SK-N-MC (cell line): ENCODE data around the gene LGALS7B.
"Not testable (repeated sequence)": the region's sequence is repeated elsewhere in the genome, so short reads cannot be mapped to it uniquely, and the experiment has no call there.

Experiments
- DNase-seq: peaks from one replicate; pipeline ENCODE4 v3.0.0-alpha.2; 2011; ENCODE audit warnings: low read depth, low spot score
- H3K27ac ChIP-seq: fragments of 200-600 bp; sonication (generic); 2 replicates; pipeline ENCODE4 v1.5.1; 2016; ENCODE audit warnings: mixed run types
- H3K36me3 ChIP-seq: fragments of 200-600 bp; sonication (generic); 2 replicates; pipeline ENCODE4 v1.6.1; 2017; ENCODE audit warnings: antibody characterized with exemption, low read length, mixed read lengths; ENCODE audit not compliant: insufficient read depth
- H3K4me3 ChIP-seq: fragments of 200-600 bp; sonication (generic); 2 replicates; pipeline ENCODE4 v1.5.1; 2016
- H3K9ac ChIP-seq: fragments of 200-600 bp; sonication (generic); 2 replicates; pipeline ENCODE4 v1.8.0; 2017; ENCODE audit warnings: mixed run types, mixed read lengths; ENCODE audit not compliant: insufficient read length
- H3K9me3 ChIP-seq: fragments of 200-600 bp; sonication (generic); 2 replicates; pipeline ENCODE4 v1.6.1; 2017; ENCODE audit warnings: low read depth, mild to moderate bottlenecking, antibody characterized with exemption, low read length, moderate library complexity, mixed read lengths
- EZH2 ChIP-seq: fragments of 200-600 bp; sonication (generic); IDR thresholded peaks from one replicate; pipeline ENCODE4 v1.6.1; 2017; ENCODE audit warnings: antibody characterized with exemption
- FOXP2 ChIP-seq: optimal IDR thresholded peaks from 2 replicates; pipeline ENCODE3; 2011; ENCODE audit warnings: mild to moderate bottlenecking, moderate library complexity; ENCODE audit not compliant: insufficient read depth; ENCODE audit errors: extremely low read length, control extremely low read depth
- POLR2AphosphoS5 ChIP-seq: IDR thresholded peaks from 2 replicates; pipeline ENCODE4 v1.6.1; 2012; ENCODE audit warnings: mild to moderate bottlenecking, low read depth, low read length, borderline replicate concordance

Gene LGALS7B

DNA sequence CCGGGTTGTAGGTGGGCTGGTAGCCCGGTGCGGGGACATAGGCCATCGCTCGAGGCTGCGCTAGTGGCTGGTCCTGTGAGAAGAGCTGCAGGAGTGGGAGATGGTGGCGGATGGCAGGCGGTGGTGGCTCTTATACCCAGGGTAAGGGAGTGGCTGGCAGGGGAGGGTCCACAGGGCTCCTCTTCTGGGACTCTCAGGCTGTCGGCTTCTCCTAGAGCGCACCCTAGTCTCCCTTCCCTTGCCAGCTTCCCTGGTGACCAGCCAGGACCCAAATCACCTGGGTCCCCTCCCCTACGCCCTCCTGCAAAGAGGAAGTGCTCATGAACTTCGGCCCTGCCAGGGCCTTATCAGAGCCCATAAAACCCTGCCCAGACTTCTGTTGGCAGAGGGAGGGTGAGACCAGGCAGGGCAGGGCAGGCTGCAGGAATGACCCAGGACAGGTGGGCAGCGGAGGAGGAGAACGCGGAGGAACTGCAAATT is 23.9 kb downstream of the LGALS7B start, which contains the start of gene LGALS4:
TSS of gene LGALS4 (minus strand) at position 105 of the 480 bp plus-strand sequence. CDS start at position 46, 59 bp downstream.
- no peak within 1 kb of the TSS for H3K4me3 ChIP-seq
- H3K9me3 ChIP-seq = no peaks in the 10 kb centered on the region
- DNase-seq = no peak
- TF ChIP-seq FOXP2 (no peak), EZH2 (no peak), POLR2AphosphoS5 (no peak)
- no peak within 1 kb of the TSS for H3K27ac ChIP-seq
- H3K9ac ChIP-seq = no peak within 1 kb of the TSS
- H3K36me3 ChIP-seq = no peaks in the 10 kb centered on the region; the same call in 1 of the 2 replicates

DNA sequence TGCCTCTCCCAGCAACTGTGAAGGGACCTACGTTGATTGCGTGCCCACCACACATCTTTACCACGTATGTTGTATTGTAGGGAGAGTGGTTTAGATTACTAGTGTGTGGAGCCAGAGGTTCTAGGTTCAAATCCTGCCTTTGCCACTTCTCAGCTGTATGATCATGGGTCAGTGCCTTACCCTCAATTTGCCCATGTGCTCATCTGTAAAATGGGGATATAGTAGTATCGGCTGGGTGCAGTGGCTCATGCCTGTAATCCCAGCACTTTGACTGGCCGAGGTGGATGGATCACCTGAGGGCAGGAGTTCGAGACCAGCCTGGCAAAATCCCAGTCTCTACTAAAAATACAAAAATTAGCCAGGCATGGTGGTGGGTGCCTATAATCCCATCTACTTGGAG is 24.3 kb downstream of the LGALS7B start:
- Histone ChIP-seq H3K9ac (no peak overlapping the region), H3K36me3 (no peaks in the 10 kb centered on the region; the same call in 1 of the 2 replicates), H3K9me3 (no peaks in the 10 kb centered on the region), H3K4me3 (no peak overlapping the region), H3K27ac (no peak overlapping the region)
- no peak for TF ChIP-seq EZH2
- TF ChIP-seq POLR2AphosphoS5 = no peak
- no peak for TF ChIP-seq FOXP2
- DNase-seq = no peak

DNA sequence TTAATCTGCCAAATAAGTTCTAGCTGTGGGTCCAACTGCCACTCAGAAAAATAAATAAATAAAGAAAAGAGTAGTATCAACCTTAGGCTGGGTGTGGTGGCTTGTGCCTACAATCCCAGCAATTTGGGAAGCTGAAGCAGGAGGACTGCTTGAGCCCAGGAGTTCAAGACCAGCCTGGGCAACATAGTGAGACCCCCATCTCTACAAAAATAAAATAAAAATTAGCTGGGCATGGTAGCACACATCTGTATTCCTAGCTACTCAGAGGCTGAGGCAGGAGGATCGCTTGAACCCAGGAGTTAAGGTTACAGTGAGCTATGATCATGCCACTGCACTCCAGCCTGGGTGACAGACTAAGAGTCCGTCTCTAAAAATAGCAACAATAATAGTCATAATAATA is 24.9 kb downstream of the LGALS7B start:
- H3K27ac ChIP-seq, H3K9me3 ChIP-seq, DNase-seq, H3K9ac ChIP-seq, H3K36me3 ChIP-seq, H3K4me3 ChIP-seq: not testable (repeated sequence)

DNA sequence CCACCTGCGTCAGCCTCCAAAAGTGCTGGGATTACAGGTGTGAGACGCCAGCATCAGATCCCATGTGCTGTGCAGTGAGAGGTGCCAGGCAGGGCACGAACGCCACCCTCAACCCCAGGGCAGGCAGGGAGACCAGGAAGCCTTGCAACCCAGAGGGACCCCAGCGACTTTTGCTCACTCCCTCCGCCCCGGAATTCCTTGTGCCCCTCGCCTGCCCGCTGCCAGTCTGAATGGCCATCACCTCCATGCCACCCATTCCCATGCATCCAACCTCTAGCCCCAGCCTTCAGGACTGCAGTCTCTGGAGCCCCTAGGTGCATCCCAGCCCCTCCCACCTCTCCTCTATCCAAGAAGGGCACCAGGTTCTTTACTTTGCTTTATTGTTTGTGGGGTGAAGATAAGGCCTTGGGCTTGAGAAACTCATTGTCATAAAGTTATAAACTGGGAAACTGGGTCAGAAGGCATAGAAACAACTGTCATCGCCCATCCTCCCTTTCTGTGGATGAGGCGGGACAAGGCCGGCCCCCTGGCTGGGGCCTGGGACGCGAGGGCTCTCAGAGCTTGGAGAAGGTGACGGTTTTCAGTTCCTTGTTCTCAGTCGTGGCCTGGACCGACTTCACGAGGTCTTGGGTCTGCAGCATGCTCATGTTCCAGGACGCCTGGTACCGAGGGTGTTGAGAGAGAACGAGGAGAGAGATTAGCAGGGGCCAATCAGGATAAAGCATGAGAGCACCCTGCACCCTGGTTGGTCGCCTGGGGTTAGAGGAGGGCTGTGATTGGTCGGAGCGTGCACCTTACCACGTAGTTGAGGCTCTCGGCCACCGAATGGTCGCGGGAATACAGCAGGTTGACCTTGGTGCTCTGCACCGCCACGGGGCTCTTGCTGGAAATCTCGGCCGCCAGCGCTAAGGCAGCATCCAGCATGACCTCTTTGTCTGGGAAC is 26.3 kb downstream of the LGALS7B start:
- H3K9ac ChIP-seq = no peak overlapping the region
- DNase-seq = no peak
- TF ChIP-seq POLR2AphosphoS5 (no peak), FOXP2 (no peak), EZH2 (no peak)
- no peaks in the 10 kb centered on the region; the same call in 1 of the 2 replicates for H3K36me3 ChIP-seq
- H3K4me3 ChIP-seq = no peak overlapping the region
- H3K27ac ChIP-seq = no peak overlapping the region
- no peaks in the 10 kb centered on the region for H3K9me3 ChIP-seq

DNA sequence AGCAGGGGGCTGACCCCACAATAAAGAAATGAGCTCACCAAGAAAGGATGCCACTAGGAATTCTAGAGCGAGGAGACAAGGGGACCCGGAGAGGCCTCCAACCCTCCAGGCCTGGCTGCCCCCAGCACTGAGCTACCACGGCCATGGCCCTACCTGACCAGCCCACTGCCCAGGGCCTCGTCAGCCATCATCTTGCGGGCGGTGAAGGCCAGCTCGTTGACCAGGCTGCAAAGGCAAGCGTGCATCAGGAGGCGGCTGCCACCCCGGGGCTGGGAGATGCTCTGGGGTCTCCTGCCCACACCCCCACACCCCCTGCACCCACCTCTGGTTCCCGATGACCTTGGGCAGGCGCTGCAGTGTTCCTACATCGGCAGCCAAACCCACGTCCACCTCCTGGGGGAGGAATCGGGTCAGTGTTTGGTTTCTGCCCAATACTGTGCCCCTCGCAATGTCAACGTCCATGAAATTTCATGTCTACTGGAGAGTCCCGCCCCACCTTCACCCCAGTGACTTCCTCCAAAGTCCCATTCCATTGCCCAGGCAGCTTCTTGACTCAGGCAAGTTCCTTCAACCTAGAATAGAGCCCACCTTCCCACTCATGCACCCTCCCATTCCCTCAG is 27.2 kb downstream of the LGALS7B start:
- no peak for TF ChIP-seq EZH2
- no peak for TF ChIP-seq FOXP2
- no peak for TF ChIP-seq POLR2AphosphoS5
- no peaks in the 10 kb centered on the region; the same call in 1 of the 2 replicates for H3K36me3 ChIP-seq
- no peak overlapping the region for H3K9ac ChIP-seq
- no peak for DNase-seq
- no peak overlapping the region for H3K4me3 ChIP-seq
- no peaks in the 10 kb centered on the region for H3K9me3 ChIP-seq
- no peak overlapping the region for H3K27ac ChIP-seq

DNA sequence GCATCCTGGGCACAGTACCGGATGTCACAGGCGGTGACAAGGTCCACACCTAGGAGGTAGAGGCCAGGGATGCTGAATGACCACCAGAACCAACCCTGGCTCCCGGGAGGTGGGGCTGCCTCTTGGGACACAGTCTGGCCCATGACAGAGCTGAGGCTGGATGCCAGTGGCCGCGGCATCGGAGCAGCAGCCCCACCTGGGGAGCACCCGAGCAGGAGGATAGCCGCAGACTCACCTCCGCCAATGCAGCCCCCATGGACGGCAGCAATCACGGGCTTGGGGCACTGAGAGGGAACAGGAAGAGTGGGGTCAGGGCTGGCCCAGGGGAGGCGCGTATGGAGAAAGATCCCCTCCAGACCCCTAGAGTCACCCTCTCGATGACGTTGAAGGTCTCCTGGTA is 28.1 kb downstream of the LGALS7B start:
- no peaks in the 10 kb centered on the region; the same call in 1 of the 2 replicates for H3K36me3 ChIP-seq

DNA sequence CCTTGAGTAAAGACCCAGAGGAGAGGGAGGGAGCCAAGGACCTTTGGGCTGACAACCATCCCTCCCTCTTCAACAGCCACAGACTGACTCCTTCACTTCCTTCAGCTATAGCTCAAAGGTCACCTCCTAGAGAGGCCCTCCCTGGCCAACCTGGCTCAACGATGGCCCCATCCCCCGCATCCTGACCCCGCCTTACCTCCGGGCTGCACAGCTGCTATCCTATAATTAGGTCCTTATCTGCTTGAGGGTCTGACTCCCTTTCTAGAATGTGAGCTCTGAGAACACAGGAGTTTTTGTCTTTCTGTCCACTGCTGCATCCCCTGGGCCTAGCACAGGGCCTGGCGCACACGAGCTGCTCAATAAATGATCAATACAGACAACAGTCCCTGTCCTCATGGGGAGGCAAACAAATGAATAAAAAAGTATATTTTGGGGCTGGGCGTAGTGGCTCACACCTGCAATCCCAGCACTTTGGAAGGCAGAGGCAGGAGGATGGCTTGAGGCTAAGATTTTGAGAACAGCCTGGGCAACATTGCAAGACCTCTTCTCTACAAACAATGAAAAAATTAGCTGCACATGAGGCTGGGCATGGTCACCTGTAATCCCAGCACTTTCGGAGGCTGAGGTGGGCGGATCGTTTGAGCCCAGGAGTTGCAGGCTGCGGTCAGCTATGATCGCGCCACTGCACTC is 30.4 kb downstream of the LGALS7B start:
- H3K9me3 ChIP-seq = no peaks in the 10 kb centered on the region
- H3K4me3 ChIP-seq = no peak overlapping the region
- no peak for TF ChIP-seq FOXP2
- no peak for TF ChIP-seq EZH2
- TF ChIP-seq POLR2AphosphoS5 = no peak
- H3K9ac ChIP-seq = no peak overlapping the region
- no peak for DNase-seq
- peaks cover 3% of the 10 kb centered on the region; the same call in 1 of the 2 replicates for H3K36me3 ChIP-seq
- H3K27ac ChIP-seq = no peak overlapping the region

More for the DNA sequence above, 28.1 kb downstream of the LGALS7B start:
- H3K9me3 ChIP-seq = no peaks in the 10 kb centered on the region
- no peak for DNase-seq
- H3K27ac ChIP-seq = no peak overlapping the region
- TF ChIP-seq FOXP2 = no peak
- no peak for TF ChIP-seq POLR2AphosphoS5
- TF ChIP-seq EZH2 = no peak
- no peak overlapping the region for H3K4me3 ChIP-seq
- no peak overlapping the region for H3K9ac ChIP-seq

DNA sequence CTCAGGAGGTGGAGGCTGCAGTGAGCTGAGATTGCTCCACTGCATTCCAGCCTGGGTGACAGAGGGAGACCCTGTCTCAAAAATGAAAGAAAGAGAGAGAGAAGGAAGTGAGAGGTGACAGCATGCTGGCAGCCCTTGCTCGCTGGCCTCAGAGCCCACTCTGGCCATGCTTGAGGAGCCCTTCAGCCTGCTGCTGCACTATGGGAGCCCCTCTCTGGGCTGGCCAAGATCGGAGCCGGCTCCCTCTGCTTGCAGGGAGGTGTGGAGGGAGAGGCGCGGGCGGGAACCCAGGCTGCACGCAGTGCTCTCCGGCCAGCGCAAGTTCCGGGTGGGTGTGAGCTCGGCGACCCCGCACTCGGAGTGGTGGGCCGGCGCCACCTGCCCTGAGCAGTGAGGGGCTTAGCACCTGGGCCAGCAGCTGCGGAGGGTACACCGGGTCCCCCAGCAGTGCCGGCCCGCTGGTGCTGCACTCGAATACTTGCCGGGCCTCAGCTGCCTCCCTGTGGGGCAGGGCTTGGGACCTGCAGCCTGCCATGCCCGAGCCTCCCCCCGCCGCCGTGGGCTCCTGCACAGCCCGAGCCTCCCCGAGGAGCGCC is 32.3 kb downstream of the LGALS7B start:
- not testable (repeated sequence) for H3K27ac ChIP-seq, H3K36me3 ChIP-seq, DNase-seq, H3K9ac ChIP-seq, H3K9me3 ChIP-seq, H3K4me3 ChIP-seq

DNA sequence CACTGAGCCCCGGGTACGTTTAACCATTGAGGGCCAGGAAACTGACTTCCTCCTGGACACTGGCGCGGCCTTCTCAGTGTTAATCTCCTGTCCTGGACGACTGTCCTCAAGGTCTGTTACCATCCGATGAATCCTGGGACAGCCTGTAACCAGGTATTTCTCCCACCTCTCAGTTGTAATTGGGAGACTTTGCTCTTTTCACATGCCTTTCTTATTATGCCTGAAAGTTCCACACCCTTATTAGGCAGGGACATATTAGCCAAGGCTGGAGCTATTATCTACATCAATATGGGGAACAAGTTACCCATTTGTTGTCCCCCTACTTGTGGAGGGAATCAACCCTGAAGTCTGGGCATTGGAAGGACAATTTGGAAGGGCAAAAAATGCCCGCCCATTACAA is 36.9 kb downstream of the LGALS7B start:
- H3K27ac ChIP-seq, DNase-seq, H3K9ac ChIP-seq, H3K9me3 ChIP-seq, H3K4me3 ChIP-seq: not testable (repeated sequence)
- peaks cover 22% of the 10 kb centered on the region; the same call in 1 of the 2 replicates for H3K36me3 ChIP-seq
